Lower leg skin (tissue), 4 donors: ENCODE data around the gene DSC3. TPM values are rescaled to one million over a fixed set of nuclear protein-coding genes. Genes with fewer than 3 reads are reported as not detected.
"Not testable (repeated sequence)": the region's sequence is repeated elsewhere in the genome, so short reads cannot be mapped to it uniquely, and the experiment has no call there.

Source experiments
- DNase-seq, 2 donors: peaks; one replicate each; pipeline ENCODE4 v3.0.0-alpha.2; 2019; ENCODE audit warnings: low spot score in 2 of 2
- H3K4me3 ChIP-seq: fragments of 200-600 bp; sonication (generic); 2 replicates; pipeline ENCODE4 v1.5.1; 2017; ENCODE audit warnings: mild to moderate bottlenecking, low read depth; ENCODE audit not compliant: poor library complexity, severe bottlenecking
- POLR2A ChIP-seq, 2 donors: fragments of 450-650 bp; IDR thresholded peaks; one replicate each; pipeline ENCODE4 v1.6.1; 2016 to 2017; ENCODE audit warnings: antibody characterized with exemption in 2 of 2, mild to moderate bottlenecking in 1 of 2, moderate library complexity in 1 of 2
- WGBS, 2 donors: methylation state at CpG; one replicate each; pipeline ENCODE4 v1.1.5; 2018; 5-methylcytosine and 5-hydroxymethylcytosine counted together
- intact Hi-C: fragments of 100-400 bp; cut with DNase I; formaldehyde crosslinking; loops from one replicate; pipeline ENCODE4 v1.15.0; 2023; ENCODE audit warnings: low total_unique reads
- total RNA-seq, 4 donors: library from RNA; depleted of rRNA; stranded (reverse); fragments of >200 nt; gene quantifications; one replicate each; pipeline ENCODE4 v1.1.0, GENCODE V29; 2016
- TF ChIP-seq, protein P1 (sequence below), 3 donors: fragments of 450-650 bp; IDR thresholded peaks; one replicate each; pipeline ENCODE4 v1.5.1; 2016; ENCODE audit warnings: antibody characterized with exemption in 3 of 3, mild to moderate bottlenecking in 3 of 3, moderate library complexity in 2 of 3

The DSC3 gene
- total RNA-seq, 4 donors from 2014 or later: 661 to 1,000 (median 831) TPM

DNA sequence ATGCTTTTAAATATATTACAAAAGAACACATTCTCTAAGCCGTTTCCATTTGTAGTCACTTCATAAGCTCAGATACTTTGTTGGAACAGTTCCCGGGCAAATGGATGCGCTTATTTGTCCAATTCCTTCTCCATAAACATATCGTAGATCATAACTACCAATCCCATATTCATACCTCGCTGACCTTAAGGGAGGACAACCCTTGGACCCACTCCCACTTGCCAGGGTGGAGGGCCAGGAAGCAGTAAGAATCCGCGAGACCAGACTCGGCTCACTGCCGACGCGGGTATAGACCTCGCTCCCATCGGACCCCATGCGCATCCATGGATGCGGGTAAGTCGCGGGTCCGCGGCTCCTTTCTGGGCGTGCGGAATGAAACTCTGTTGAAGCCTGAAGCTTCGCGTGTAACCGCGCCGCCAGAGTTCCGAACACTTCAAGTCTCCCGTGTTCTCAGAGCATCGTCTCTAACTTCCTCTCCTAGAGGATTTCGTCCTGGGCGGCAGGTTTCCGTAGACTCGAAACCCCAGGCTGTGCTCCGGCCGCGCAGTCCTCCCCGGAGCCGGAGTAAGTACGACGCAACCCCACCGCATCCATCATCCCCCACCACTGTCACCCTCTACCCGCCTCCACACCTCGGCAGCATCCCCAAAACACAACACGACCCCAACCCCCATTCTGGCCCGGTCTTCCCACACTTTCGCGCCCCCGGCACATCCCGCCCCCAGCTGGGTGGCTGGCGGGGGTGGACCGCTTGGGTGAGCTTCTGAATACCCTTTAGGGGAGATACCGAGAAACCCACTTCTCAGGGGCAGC, 1.1 kb downstream of the DSC3 start:
- intact Hi-C loops: loop anchor here (5.0 kb wide), 1 partner anchor 281 kb away; no protein-coding TSS in a partner anchor
- H3K4me3 ChIP-seq: peak overlapping the region; percentile 46
- DNase-seq: peak in 1 of 2 donors; percentile 86
- 1 to 2% methylated on average over 39 to 52 of the region's 52 CpGs for WGBS, 2 donors
- TF ChIP-seq POLR2A (IDR thresholded peaks at IDR 0.05): no peak
- TF ChIP-seq, protein P1, sequence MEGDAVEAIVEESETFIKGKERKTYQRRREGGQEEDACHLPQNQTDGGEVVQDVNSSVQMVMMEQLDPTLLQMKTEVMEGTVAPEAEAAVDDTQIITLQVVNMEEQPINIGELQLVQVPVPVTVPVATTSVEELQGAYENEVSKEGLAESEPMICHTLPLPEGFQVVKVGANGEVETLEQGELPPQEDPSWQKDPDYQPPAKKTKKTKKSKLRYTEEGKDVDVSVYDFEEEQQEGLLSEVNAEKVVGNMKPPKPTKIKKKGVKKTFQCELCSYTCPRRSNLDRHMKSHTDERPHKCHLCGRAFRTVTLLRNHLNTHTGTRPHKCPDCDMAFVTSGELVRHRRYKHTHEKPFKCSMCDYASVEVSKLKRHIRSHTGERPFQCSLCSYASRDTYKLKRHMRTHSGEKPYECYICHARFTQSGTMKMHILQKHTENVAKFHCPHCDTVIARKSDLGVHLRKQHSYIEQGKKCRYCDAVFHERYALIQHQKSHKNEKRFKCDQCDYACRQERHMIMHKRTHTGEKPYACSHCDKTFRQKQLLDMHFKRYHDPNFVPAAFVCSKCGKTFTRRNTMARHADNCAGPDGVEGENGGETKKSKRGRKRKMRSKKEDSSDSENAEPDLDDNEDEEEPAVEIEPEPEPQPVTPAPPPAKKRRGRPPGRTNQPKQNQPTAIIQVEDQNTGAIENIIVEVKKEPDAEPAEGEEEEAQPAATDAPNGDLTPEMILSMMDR (IDR thresholded peaks at IDR 0.05): no peak

DNA sequence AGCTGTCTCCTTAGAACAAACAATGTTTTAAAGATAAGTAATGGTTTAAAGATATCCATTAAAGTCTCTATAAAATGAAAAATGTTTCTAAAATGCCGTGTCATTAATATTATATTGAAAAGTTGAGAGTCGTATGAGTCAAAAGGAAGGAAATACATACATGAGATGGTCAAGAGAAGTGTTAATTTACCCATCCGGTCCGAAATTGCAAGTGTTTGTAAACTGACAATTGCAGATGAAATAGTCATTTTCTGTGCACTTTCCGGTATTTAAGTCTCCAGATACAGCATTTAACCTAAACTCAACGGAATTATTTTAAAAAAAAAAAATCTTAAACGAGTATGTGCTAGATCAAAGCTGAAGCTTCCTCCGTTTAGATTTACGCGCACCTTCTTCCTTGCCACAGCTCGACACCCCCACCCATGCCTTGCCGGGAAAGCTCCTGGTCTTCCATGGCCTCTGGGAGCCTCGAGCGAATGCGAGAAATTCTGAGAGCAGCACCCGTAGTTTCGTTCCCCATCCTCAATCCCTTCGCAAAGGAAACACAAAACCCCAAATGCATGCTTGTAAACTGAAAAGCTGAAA, 1.8 kb downstream of the DSC3 start:
- WGBS, 2 donors: 4% methylated on average over 18 of the region's 18 CpGs
- no peak for TF ChIP-seq POLR2A (IDR thresholded peaks at IDR 0.05)
- TF ChIP-seq, protein P1 (IDR thresholded peaks at IDR 0.05): no peak
- DNase-seq: no peak
- peak overlapping the region; percentile 46 for H3K4me3 ChIP-seq
- intact Hi-C loops: loop anchor here (5.0 kb wide), 1 partner anchor 282 kb away; no protein-coding TSS in a partner anchor

DNA sequence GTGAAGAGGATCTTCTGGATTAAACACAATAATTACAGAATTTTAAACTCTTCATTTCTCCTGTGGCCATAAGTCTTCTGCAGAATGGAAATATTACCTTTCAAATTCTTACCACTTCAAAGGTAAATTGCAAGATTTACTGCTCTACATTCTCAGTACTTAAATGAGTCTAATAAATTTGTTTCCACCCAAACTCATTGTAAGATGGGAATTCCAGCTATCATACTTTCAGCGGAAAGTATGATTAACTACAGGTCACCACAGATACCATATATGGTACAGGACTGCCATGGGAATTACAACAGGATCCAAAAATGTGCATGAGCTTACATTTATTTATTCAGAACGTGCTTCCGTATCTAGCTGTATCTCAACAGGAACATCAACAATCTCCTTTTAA, 3.1 kb downstream of the DSC3 start:
- no peak for DNase-seq
- WGBS, 2 donors: 45 to 46% methylated on average over 3 of the region's 3 CpGs
- TF ChIP-seq, protein P1 (IDR thresholded peaks at IDR 0.05): no peak
- TF ChIP-seq POLR2A (IDR thresholded peaks at IDR 0.05): no peak
- intact Hi-C loops: no loop called here
- no peak overlapping the region for H3K4me3 ChIP-seq

DNA sequence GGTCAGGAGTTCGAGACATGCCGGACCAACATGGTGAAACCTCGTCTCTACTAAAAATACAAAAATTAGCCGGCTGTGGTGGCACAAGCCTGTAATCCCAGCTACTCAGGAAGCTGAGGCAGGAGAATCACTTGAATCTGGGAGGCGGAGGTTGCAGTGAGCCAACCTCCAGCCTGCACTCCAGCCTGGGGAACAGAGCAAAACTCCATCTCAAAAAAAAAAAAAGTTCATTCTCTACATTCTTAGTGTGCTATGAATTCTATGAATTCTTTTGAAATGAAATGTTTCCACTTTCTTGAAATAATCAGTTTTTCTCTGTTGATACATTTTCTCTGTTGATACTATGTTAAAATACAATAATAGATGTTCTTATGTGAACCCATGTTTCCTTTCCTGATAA, 4.9 kb downstream of the DSC3 start:
- 50 to 66% methylated on average over 5 of the region's 5 CpGs for WGBS, 2 donors
- intact Hi-C loops, DNase-seq, H3K4me3 ChIP-seq: not testable (repeated sequence)

DNA sequence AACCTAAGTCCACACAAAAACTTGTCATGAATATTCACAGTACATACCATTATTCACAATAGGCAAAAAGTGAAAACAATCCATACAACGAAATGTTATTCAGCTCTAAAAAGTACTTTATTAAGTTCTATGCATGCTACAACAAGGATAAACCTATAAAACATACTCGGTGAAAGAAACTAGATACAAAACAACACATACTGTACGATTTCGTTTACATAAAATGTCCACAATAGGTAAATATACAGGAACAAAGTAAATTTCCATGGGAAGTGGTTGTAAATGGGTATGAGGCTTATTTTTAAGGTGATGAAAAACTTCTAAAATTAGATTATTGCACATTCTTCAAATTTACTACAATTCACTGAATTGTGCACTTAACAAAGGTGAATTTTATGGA, 8.0 kb downstream of the DSC3 start:
- no peak for DNase-seq
- TF ChIP-seq, protein P1 (IDR thresholded peaks at IDR 0.05): no peak
- TF ChIP-seq POLR2A (IDR thresholded peaks at IDR 0.05): no peak
- WGBS, 2 donors: 59 to 64% methylated on average over 4 of the region's 4 CpGs
- intact Hi-C loops: no loop called here
- H3K4me3 ChIP-seq: no peak overlapping the region

DNA sequence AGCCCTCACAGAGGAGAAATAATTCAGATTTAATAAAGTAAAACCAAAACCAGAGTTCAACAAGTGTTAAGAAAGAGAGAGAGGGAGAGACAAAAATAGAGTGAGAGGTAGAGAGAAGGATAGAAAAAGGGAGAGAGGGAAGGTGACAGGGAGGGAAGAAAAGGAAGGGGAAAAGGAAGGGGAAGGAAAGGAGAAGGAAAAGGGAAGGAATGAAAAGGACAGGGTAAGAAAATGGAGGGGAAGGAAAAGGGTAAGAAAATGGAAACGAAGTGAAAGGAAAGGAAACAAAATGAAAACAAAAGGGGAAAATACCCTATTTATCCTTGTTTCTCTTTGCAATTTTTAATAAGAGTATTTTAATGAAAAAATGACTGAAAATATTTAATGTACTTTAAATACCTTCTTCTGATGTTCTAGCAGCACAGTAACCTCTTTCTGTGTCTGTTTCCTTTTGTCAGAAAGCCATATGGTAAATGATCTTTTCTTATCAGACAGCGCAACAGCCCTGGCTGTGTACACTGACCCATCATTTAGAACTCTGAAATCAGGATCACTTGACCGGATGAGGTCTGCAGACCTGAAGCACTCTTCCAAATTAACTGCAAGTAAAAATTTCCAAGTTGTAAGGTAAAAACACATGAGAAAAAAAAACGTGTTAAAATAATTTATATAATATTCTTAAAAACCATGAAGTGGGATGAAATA, 11.8 kb downstream of the DSC3 start:
- WGBS, 2 donors: 73 to 76% methylated on average over 4 of the region's 4 CpGs
- TF ChIP-seq, protein P1 (IDR thresholded peaks at IDR 0.05): no peak
- TF ChIP-seq POLR2A (IDR thresholded peaks at IDR 0.05): no peak
- no peak overlapping the region for H3K4me3 ChIP-seq
- no peak for DNase-seq
- intact Hi-C loops: no loop called here
